Activated CD4-positive, alpha-beta T cell treated with anti-CD3 and anti-CD28 coated beads for 36 hours (primary cell): ENCODE results near the gene METTL24. TPM values are rescaled to one million over a fixed set of nuclear protein-coding genes. Genes with fewer than 3 reads are reported as not detected.

Experiments used
- ATAC-seq: fragments of 200-7000 bp; cut with Tn5 transposase; one replicate; pipeline ENCODE4 v1.10.0; 2021; ENCODE audit warnings: mild to moderate bottlenecking, moderate library complexity
- CTCF ChIA-PET: fragments of 350-600 bp; sonication (Branson Sonifier 250); formaldehyde crosslinking; loops from one replicate; lab custom pipeline; 2021; ENCODE audit warnings: antibody characterized with exemption; lab: Charles Lee
- POLR2A ChIA-PET: fragments of 350-600 bp; sonication (Branson Sonifier 250); formaldehyde crosslinking; loops from one replicate; lab custom pipeline; 2021; ENCODE audit warnings: antibody characterized with exemption, inconsistent platforms; lab: Charles Lee
- DNase-seq: peaks from one replicate; pipeline ENCODE4 v3.0.0-alpha.2; 2020
- H3K27ac Mint-ChIP-seq: one replicate; pipeline ENCODE4 v1.8.0; 2021; ENCODE audit warnings: mixed read lengths
- H3K27me3 Mint-ChIP-seq: one replicate; pipeline ENCODE4 v1.8.0; 2021; ENCODE audit warnings: mixed read lengths
- H3K36me3 Mint-ChIP-seq: one replicate; pipeline ENCODE4 v1.8.0; 2021; ENCODE audit warnings: low read depth, mixed read lengths
- H3K4me1 Mint-ChIP-seq: one replicate; pipeline ENCODE4 v1.8.0; 2021; ENCODE audit warnings: mixed read lengths
- H3K4me3 Mint-ChIP-seq: one replicate; pipeline ENCODE4 v1.8.0; 2021; ENCODE audit warnings: mild to moderate bottlenecking, moderate library complexity, mixed read lengths
- H3K9me3 Mint-ChIP-seq: one replicate; pipeline ENCODE4 v1.8.0; 2021; ENCODE audit warnings: low read depth, mixed read lengths
- intact Hi-C, 2 experiments: fragments of 100-400 bp; cut with DNase I in 1 of 2; cut with micrococcal nuclease in 1 of 2; formaldehyde crosslinking; loops; one replicate each; pipeline versions ENCODE4 v1.14.2 to v1.15.1; 2022 to 2024; cut with DNase I, micrococcal nuclease
- total RNA-seq, 2 experiments: library from RNA; stranded (reverse); gene quantifications; one replicate each; pipeline ENCODE4 v1.2.3, GENCODE V29; 2021

METTL24 gene
- total RNA-seq, 2 experiments from 2014 or later, result not detected

GRCh38 chr6:110389689-110390382 lies 31.7 kb upstream of the METTL24 start:
- DNase-seq (no peak), ATAC-seq (no peak)
- no peaks in the 10 kb centered on the region for H3K9me3 Mint-ChIP-seq
- peaks cover 19% of the 10 kb centered on the region for H3K4me1 Mint-ChIP-seq
- no peaks in the 10 kb centered on the region for H3K36me3 Mint-ChIP-seq
- POLR2A ChIA-PET, result no interaction called here
- no peaks in the 10 kb centered on the region for H3K27me3 Mint-ChIP-seq
- no peak overlapping the region for H3K27ac Mint-ChIP-seq
- CTCF ChIA-PET, result interaction anchor here (0.7 to 5.4 kb wide), 21 partner anchors 9 to 870 kb away, joined by 3 to 51 read pairs (median 4); partner anchors contain the start of gene CDC40
- H3K4me3 Mint-ChIP-seq, result no peak overlapping the region
- intact Hi-C loops, result loop anchor here (1.0 to 10.0 kb wide), 6 partner anchors 211 to 863 kb away; partner anchors contain the start of gene WASF1 (in 1 of the 2)

GRCh38 chr6:110387986-110388385 lies 29.8 kb upstream of the METTL24 start:
- ChIA-PET POLR2A (no interaction called here), CTCF (no interaction called here)
- Mint-ChIP-seq H3K27me3 (no peaks in the 10 kb centered on the region), H3K4me1 (peaks cover 19% of the 10 kb centered on the region), H3K4me3 (no peak overlapping the region), H3K27ac (no peak overlapping the region), H3K36me3 (no peaks in the 10 kb centered on the region), H3K9me3 (no peaks in the 10 kb centered on the region)
- intact Hi-C loops, result no loop called here
- no peak for ATAC-seq
- DNase-seq, result no peak

DNA sequence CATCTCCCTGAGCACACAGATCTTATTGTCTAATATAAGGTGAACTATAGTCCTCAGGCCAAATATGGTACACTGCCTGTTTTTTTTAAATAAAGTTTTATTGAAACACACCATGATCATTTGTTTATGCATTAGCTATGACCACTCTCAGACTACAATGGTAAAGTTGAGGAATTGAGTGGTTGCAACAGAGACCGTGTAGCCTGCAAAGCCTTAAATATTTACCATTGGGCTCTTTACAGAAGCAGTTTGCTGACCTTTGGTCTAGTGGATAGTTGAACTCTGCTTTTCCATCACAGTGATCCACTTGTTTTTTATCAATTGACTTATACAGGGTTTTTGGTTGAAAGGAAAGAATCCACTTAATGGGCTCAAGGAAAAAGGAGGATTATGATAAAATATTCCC lies 27.3 kb upstream of the METTL24 start:
- Mint-ChIP-seq H3K27me3 (no peaks in the 10 kb centered on the region), H3K36me3 (no peaks in the 10 kb centered on the region), H3K27ac (no peak overlapping the region), H3K9me3 (no peaks in the 10 kb centered on the region), H3K4me3 (no peak overlapping the region), H3K4me1 (peaks cover 16% of the 10 kb centered on the region)
- intact Hi-C loops, result no loop called here
- no peak for DNase-seq
- ATAC-seq, result no peak
- ChIA-PET POLR2A (interaction anchor here (0.6 kb wide), 1 partner anchor 642 kb away, joined by 3 read pairs; no protein-coding TSS in a partner anchor), CTCF (interaction anchor here (1.1 kb wide), 2 partner anchors 47 to 681 kb away, joined by 3 read pairs; no protein-coding TSS in a partner anchor)

DNA sequence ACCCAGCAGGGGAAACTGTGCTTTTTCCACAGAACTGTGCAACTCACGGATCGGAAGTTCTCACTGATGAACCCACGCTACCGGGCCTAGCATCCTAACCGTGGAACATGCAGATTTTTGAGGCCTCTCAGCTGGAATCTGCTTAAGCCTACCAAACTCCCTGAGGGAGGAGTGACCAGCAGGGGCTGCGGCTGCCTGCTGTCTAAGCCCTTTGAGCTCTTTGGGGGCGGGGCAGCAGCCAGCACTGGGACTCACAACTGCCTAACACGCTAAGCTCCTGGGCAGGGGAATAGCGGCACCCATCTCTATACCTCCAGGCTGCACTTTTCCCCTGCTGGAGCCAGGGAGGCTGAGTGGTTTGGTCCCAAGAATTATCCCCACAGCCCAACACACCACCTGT lies 20.4 kb upstream of the METTL24 start:
- H3K4me1 Mint-ChIP-seq, result no peaks in the 10 kb centered on the region
- DNase-seq, result no peak
- no peak for ATAC-seq
- intact Hi-C loops, result no loop called here
- no peak overlapping the region for H3K27ac Mint-ChIP-seq
- ChIA-PET CTCF (interaction anchor here (0.6 kb wide), 1 partner anchor 331 kb away, joined by 3 read pairs; no protein-coding TSS in a partner anchor), POLR2A (no interaction called here)
- H3K9me3 Mint-ChIP-seq, result no peaks in the 10 kb centered on the region
- H3K4me3 Mint-ChIP-seq, result no peak overlapping the region
- H3K36me3 Mint-ChIP-seq, result no peaks in the 10 kb centered on the region
- peaks cover 2% of the 10 kb centered on the region for H3K27me3 Mint-ChIP-seq

- DNase-seq (no peak), ATAC-seq (no peak)
- H3K27me3 Mint-ChIP-seq, result peaks cover 2% of the 10 kb centered on the region
- no peaks in the 10 kb centered on the region for H3K9me3 Mint-ChIP-seq
- intact Hi-C loops, result no loop called here
- CTCF ChIA-PET, result interaction anchor here (0.7 kb wide), 1 partner anchor 678 kb away, joined by 4 read pairs; no protein-coding TSS in a partner anchor
- H3K36me3 Mint-ChIP-seq, result no peaks in the 10 kb centered on the region
- peaks cover 19% of the 10 kb centered on the region for H3K4me1 Mint-ChIP-seq
- POLR2A ChIA-PET, result no interaction called here
- no peak overlapping the region for H3K4me3 Mint-ChIP-seq
- H3K27ac Mint-ChIP-seq, result no peak overlapping the region
Observed at GRCh38 chr6:110369066-110369465, 10.9 kb upstream of the METTL24 start.

DNA sequence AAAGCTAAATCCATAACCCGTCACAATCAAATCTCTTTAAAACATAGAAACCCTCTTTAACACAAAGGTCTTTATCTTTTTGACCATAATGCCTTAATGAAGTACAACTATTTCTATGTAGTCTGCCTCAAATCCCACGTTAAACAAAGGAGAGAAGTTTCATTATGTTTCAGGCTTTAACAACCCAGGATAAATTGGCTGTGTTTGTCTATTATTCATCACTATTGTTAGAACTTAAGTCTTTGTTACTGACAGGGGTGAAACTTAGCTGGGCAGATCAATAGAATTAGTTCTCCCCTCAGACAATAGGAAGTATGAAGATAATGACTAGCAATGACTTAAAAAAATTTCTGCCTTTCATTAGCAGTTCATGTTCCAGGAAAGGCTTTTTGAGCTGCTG lies 10.1 kb upstream of the METTL24 start:
- Mint-ChIP-seq H3K27ac (no peak overlapping the region), H3K4me3 (no peak overlapping the region), H3K27me3 (peaks cover 2% of the 10 kb centered on the region), H3K9me3 (no peaks in the 10 kb centered on the region), H3K4me1 (peaks cover 19% of the 10 kb centered on the region), H3K36me3 (no peaks in the 10 kb centered on the region)
- intact Hi-C loops, result no loop called here
- POLR2A ChIA-PET, result no interaction called here
- CTCF ChIA-PET, result interaction anchor here (1.9 kb wide), 1 partner anchor 21 kb away, joined by 6 read pairs; no protein-coding TSS in a partner anchor
- ATAC-seq (no peak), DNase-seq (no peak)

DNA sequence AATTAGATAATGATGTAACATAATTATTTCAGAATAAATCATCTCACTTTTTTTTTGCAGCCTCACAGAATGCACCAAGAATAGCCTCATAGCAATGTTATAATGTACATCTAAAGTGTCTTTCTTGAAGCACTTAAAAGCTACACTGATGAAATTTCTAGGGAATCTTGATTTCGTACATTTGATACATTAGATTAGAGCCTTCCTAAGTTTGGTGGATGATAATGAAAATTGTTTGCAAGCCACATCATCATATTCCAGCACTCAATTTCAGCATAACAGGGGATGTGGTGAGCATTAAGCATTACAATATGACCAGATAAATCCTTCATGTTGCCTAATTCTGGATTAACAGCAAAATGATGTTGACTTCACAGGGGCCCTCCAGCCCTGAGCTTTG lies 9.7 kb upstream of the METTL24 start:
- intact Hi-C loops, result no loop called here
- ATAC-seq, result no peak
- ChIA-PET CTCF (interaction anchor here (1.9 kb wide), 1 partner anchor 22 kb away, joined by 6 read pairs; no protein-coding TSS in a partner anchor), POLR2A (no interaction called here)
- Mint-ChIP-seq H3K4me1 (peaks cover 19% of the 10 kb centered on the region), H3K4me3 (no peak overlapping the region), H3K27ac (no peak overlapping the region), H3K9me3 (no peaks in the 10 kb centered on the region), H3K27me3 (peaks cover 2% of the 10 kb centered on the region), H3K36me3 (no peaks in the 10 kb centered on the region)
- DNase-seq, result no peak

- ChIA-PET CTCF (interaction anchor here (1.9 kb wide), 1 partner anchor 23 kb away, joined by 6 read pairs; no protein-coding TSS in a partner anchor), POLR2A (no interaction called here)
- intact Hi-C loops, result no loop called here
- Mint-ChIP-seq H3K4me1 (peaks cover 19% of the 10 kb centered on the region), H3K9me3 (no peaks in the 10 kb centered on the region), H3K27ac (no peak overlapping the region), H3K4me3 (no peak overlapping the region), H3K27me3 (no peaks in the 10 kb centered on the region), H3K36me3 (no peaks in the 10 kb centered on the region)
- DNase-seq, result no peak
- no peak for ATAC-seq
Observed at GRCh38 chr6:110366975-110367374, 8.8 kb upstream of the METTL24 start.

DNA sequence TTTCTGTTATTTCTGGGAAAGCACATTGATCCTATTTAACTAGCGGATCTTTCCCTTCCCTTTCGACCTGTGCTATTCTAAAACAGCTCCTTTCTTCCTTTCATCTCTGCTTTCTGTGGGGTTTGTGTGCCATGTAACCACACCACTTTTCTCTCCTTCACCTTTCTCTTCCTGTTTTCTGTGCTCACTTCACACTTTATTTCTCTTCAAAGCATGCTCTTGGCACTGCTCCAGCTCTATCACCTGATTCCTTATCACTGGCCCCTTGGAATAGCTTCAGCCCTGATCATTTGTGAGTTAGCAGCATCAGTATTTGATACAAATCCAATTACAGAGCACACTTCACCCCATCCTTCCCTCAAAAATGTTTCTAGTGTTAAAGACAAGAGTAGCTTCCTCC lies 8.1 kb upstream of the METTL24 start:
- Mint-ChIP-seq H3K27ac (no peak overlapping the region), H3K27me3 (peaks cover 3% of the 10 kb centered on the region), H3K9me3 (no peaks in the 10 kb centered on the region), H3K4me1 (peaks cover 19% of the 10 kb centered on the region), H3K36me3 (no peaks in the 10 kb centered on the region), H3K4me3 (no peak overlapping the region)
- DNase-seq (no peak), ATAC-seq (no peak)
- POLR2A ChIA-PET, result no interaction called here
- CTCF ChIA-PET, result interaction anchor here (0.9 to 1.9 kb wide), 2 partner anchors 7 to 24 kb away, joined by 3 to 6 read pairs; no protein-coding TSS in a partner anchor
- intact Hi-C loops, result no loop called here

DNA sequence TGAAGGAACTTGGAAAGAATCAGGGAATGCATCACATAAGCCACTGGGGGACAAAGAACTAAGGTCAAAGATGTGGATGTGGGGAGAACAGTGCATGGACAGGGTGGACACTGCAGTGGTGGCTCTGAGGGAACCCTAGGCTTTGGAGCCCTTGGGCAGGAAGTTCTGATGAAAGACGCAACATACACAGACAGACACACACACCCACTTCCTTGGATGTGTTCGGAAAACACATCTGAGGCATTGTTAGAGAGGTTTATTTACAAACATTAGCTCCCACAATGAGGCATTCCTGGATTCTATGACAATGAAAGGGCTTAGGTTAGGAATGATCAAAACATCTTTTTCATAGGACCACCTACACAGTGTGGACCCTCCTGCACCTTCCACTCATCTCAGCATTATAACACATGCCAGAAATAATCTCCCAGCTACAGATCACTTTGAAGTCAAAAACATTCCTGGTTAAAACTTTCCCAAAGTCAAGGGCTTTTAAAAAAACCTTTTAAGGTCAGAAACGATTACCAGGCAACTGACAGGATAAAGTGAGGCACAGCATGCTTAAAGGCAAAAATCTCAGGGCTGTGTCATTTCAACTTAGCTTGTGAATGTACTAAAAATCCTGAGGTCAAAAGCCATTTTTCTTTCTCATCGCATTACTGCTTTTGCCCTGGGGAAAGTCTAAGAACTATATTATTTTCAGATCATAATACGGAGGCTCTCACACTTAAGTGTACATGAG lies 6.4 kb upstream of the METTL24 start:
- ATAC-seq, result no peak
- Mint-ChIP-seq H3K4me1 (peaks cover 19% of the 10 kb centered on the region), H3K9me3 (no peaks in the 10 kb centered on the region), H3K36me3 (no peaks in the 10 kb centered on the region), H3K27ac (no peak overlapping the region), H3K27me3 (peaks cover 5% of the 10 kb centered on the region), H3K4me3 (no peak overlapping the region)
- ChIA-PET POLR2A (no interaction called here), CTCF (interaction anchor here (0.7 to 0.8 kb wide), 2 partner anchors 26 to 326 kb away, joined by 3 read pairs; no protein-coding TSS in a partner anchor)
- intact Hi-C loops, result no loop called here
- no peak for DNase-seq

DNA sequence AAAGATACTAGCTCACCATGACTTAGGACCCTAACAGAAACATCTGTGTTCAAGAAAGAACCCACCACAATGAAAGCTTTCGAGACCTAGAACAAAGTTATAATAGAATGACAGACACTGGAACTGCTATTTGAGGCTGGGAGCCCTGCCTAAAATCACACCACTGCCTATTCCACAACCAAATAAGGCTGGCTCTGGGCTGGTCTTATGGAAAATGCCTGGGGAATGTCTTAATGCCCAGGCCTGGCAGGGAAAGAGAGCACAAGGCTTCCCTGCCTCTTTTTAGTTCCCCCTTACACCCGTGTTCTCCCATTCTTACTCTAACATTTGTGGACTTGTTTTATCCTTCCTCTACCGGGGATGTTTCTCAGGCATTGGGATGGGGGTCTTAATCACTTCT lies 5.6 kb upstream of the METTL24 start:
- Mint-ChIP-seq H3K27ac (no peak overlapping the region), H3K27me3 (peaks cover 13% of the 10 kb centered on the region), H3K4me1 (peaks cover 19% of the 10 kb centered on the region), H3K36me3 (no peaks in the 10 kb centered on the region), H3K4me3 (no peak overlapping the region), H3K9me3 (no peaks in the 10 kb centered on the region)
- ChIA-PET CTCF (no interaction called here), POLR2A (no interaction called here)
- ATAC-seq (no peak), DNase-seq (no peak)
- intact Hi-C loops, result no loop called here
